ENCODE results near the gene SLC25A26.
A peak's percentile ranks its signal among the peaks of the same experiment; 100 is the strongest.
"Not testable (repeated sequence)": the region's sequence is repeated elsewhere in the genome, so short reads cannot be mapped to it uniquely, and the experiment has no call there.

Gene SLC25A26

GRCh38 chr3:66302288-66302687 is 81.5 kb downstream of the SLC25A26 start:
- Mint-ChIP-seq H3K9me3 (peaks cover 7% of the 10 kb centered on the region), H3K27ac (peak overlapping the region; percentile 85), H3K36me3 (ENCODE audit: low read depth) (peaks cover 43% of the 10 kb centered on the region), H3K4me3 (peak overlapping the region; percentile 4), H3K27me3 (no peaks in the 10 kb centered on the region), H3K4me1 (ENCODE audit: low read depth) (peaks cover 78% of the 10 kb centered on the region)
- DNase-seq: no peak

- Mint-ChIP-seq H3K4me3 (peak overlapping the region; percentile 41), H3K36me3 (ENCODE audit: low read depth) (peaks cover 48% of the 10 kb centered on the region), H3K27ac (peak overlapping the region; percentile 85), H3K9me3 (peaks cover 7% of the 10 kb centered on the region), H3K4me1 (ENCODE audit: low read depth) (peaks cover 66% of the 10 kb centered on the region), H3K27me3 (no peaks in the 10 kb centered on the region)
- peak; percentile 56 for DNase-seq
Measured at GRCh38 chr3:66303491-66303901, 82.7 kb downstream of the SLC25A26 start.

GRCh38 chr3:66304293-66304692 is 83.5 kb downstream of the SLC25A26 start:
- Mint-ChIP-seq H3K4me1 (ENCODE audit: low read depth) (peaks cover 61% of the 10 kb centered on the region), H3K27ac (peak overlapping the region; percentile 85), H3K27me3 (no peaks in the 10 kb centered on the region), H3K9me3 (peaks cover 7% of the 10 kb centered on the region), H3K36me3 (ENCODE audit: low read depth) (peaks cover 48% of the 10 kb centered on the region), H3K4me3 (peak overlapping the region; percentile 41)
- DNase-seq: no peak

GRCh38 chr3:66306086-66306485 is 85.3 kb downstream of the SLC25A26 start:
- not testable (repeated sequence) for DNase-seq, H3K4me3 Mint-ChIP-seq, H3K27me3 Mint-ChIP-seq, H3K9me3 Mint-ChIP-seq, H3K27ac Mint-ChIP-seq
- Mint-ChIP-seq H3K4me1 (ENCODE audit: low read depth) (peaks cover 48% of the 10 kb centered on the region), H3K36me3 (ENCODE audit: low read depth) (peaks cover 45% of the 10 kb centered on the region)

- not testable (repeated sequence) for H3K27me3 Mint-ChIP-seq, H3K9me3 Mint-ChIP-seq, DNase-seq, H3K4me3 Mint-ChIP-seq
- H3K27ac Mint-ChIP-seq: peak overlapping the region; percentile 62
- H3K4me1 Mint-ChIP-seq (ENCODE audit: low read depth): peaks cover 39% of the 10 kb centered on the region
- H3K36me3 Mint-ChIP-seq (ENCODE audit: low read depth): peaks cover 42% of the 10 kb centered on the region
Measured at GRCh38 chr3:66306991-66307390, 86.2 kb downstream of the SLC25A26 start.

GRCh38 chr3:66312039-66312438 is 91.2 kb downstream of the SLC25A26 start:
- DNase-seq: no peak
- peaks cover 14% of the 10 kb centered on the region for H3K9me3 Mint-ChIP-seq
- H3K4me1 Mint-ChIP-seq (ENCODE audit: low read depth): peaks cover 30% of the 10 kb centered on the region
- no peaks in the 10 kb centered on the region for H3K27me3 Mint-ChIP-seq
- H3K4me3 Mint-ChIP-seq: no peak overlapping the region
- H3K27ac Mint-ChIP-seq: no peak overlapping the region
- H3K36me3 Mint-ChIP-seq (ENCODE audit: low read depth): peaks cover 20% of the 10 kb centered on the region

GRCh38 chr3:66314455-66314854 is 93.7 kb downstream of the SLC25A26 start:
- peaks cover 36% of the 10 kb centered on the region for H3K4me1 Mint-ChIP-seq (ENCODE audit: low read depth)
- no peaks in the 10 kb centered on the region for H3K27me3 Mint-ChIP-seq
- peaks cover 20% of the 10 kb centered on the region for H3K36me3 Mint-ChIP-seq (ENCODE audit: low read depth)
- peaks cover 14% of the 10 kb centered on the region for H3K9me3 Mint-ChIP-seq
- no peak for DNase-seq
- H3K4me3 Mint-ChIP-seq: no peak overlapping the region
- no peak overlapping the region for H3K27ac Mint-ChIP-seq

GRCh38 chr3:66317750-66318376 is 97.1 kb downstream of the SLC25A26 start:
- no peak for DNase-seq
- Mint-ChIP-seq H3K36me3 (ENCODE audit: low read depth) (peaks cover 30% of the 10 kb centered on the region), H3K4me3 (no peak overlapping the region), H3K9me3 (peaks cover 13% of the 10 kb centered on the region), H3K4me1 (ENCODE audit: low read depth) (peaks cover 39% of the 10 kb centered on the region), H3K27me3 (no peaks in the 10 kb centered on the region), H3K27ac (no peak overlapping the region)

- no peak for DNase-seq
Measured at GRCh38 chr3:66320390-66320789, 99.6 kb downstream of the SLC25A26 start.

GRCh38 chr3:66322436-66322835 is 101.6 kb downstream of the SLC25A26 start:
- no peaks in the 10 kb centered on the region for H3K27me3 Mint-ChIP-seq
- no peak overlapping the region for H3K4me3 Mint-ChIP-seq
- H3K4me1 Mint-ChIP-seq (ENCODE audit: low read depth): peaks cover 15% of the 10 kb centered on the region
- DNase-seq: no peak
- H3K9me3 Mint-ChIP-seq: no peaks in the 10 kb centered on the region
- peaks cover 16% of the 10 kb centered on the region for H3K36me3 Mint-ChIP-seq (ENCODE audit: low read depth)
- H3K27ac Mint-ChIP-seq: no peak overlapping the region

More at GRCh38 chr3:66320390-66320789, 99.6 kb downstream of the SLC25A26 start:
- Mint-ChIP-seq H3K4me1 (ENCODE audit: low read depth) (peaks cover 21% of the 10 kb centered on the region), H3K9me3 (peaks cover 6% of the 10 kb centered on the region), H3K27me3 (no peaks in the 10 kb centered on the region), H3K27ac (no peak overlapping the region), H3K4me3 (no peak overlapping the region), H3K36me3 (ENCODE audit: low read depth) (peaks cover 26% of the 10 kb centered on the region)

- H3K36me3 Mint-ChIP-seq (ENCODE audit: low read depth): peaks cover 9% of the 10 kb centered on the region
- DNase-seq: no peak
- H3K27me3 Mint-ChIP-seq: no peaks in the 10 kb centered on the region
- no peak overlapping the region for H3K27ac Mint-ChIP-seq
- H3K4me3 Mint-ChIP-seq: no peak overlapping the region
- peaks cover 4% of the 10 kb centered on the region for H3K4me1 Mint-ChIP-seq (ENCODE audit: low read depth)
- no peaks in the 10 kb centered on the region for H3K9me3 Mint-ChIP-seq
Measured at GRCh38 chr3:66326340-66326739, 105.5 kb downstream of the SLC25A26 start.

GRCh38 chr3:66335671-66336070 is 114.9 kb downstream of the SLC25A26 start:
- no peak for DNase-seq
- Mint-ChIP-seq H3K27ac (no peak overlapping the region), H3K4me1 (ENCODE audit: low read depth) (peaks cover 43% of the 10 kb centered on the region), H3K9me3 (no peaks in the 10 kb centered on the region), H3K27me3 (no peaks in the 10 kb centered on the region), H3K4me3 (no peak overlapping the region), H3K36me3 (ENCODE audit: low read depth) (peaks cover 1% of the 10 kb centered on the region)

GRCh38 chr3:66336333-66336766 is 115.5 kb downstream of the SLC25A26 start:
- no peak overlapping the region for H3K27ac Mint-ChIP-seq
- no peak overlapping the region for H3K4me3 Mint-ChIP-seq
- H3K9me3 Mint-ChIP-seq: no peaks in the 10 kb centered on the region
- peaks cover 1% of the 10 kb centered on the region for H3K36me3 Mint-ChIP-seq (ENCODE audit: low read depth)
- H3K4me1 Mint-ChIP-seq (ENCODE audit: low read depth): peaks cover 43% of the 10 kb centered on the region
- no peaks in the 10 kb centered on the region for H3K27me3 Mint-ChIP-seq
- no peak for DNase-seq

- no peaks in the 10 kb centered on the region for H3K9me3 Mint-ChIP-seq
- peaks cover 35% of the 10 kb centered on the region for H3K4me1 Mint-ChIP-seq (ENCODE audit: low read depth)
- no peak overlapping the region for H3K4me3 Mint-ChIP-seq
- no peak for DNase-seq
- no peaks in the 10 kb centered on the region for H3K27me3 Mint-ChIP-seq
- H3K27ac Mint-ChIP-seq: no peak overlapping the region
- H3K36me3 Mint-ChIP-seq (ENCODE audit: low read depth): peaks cover 1% of the 10 kb centered on the region
Measured at GRCh38 chr3:66338927-66339326, 118.1 kb downstream of the SLC25A26 start.

GRCh38 chr3:66342717-66343356 is 122.0 kb downstream of the SLC25A26 start:
- H3K27ac Mint-ChIP-seq: no peak overlapping the region
- no peak overlapping the region for H3K4me3 Mint-ChIP-seq
- no peak for DNase-seq
- H3K27me3 Mint-ChIP-seq: no peaks in the 10 kb centered on the region
- peaks cover 22% of the 10 kb centered on the region for H3K36me3 Mint-ChIP-seq (ENCODE audit: low read depth)
- H3K4me1 Mint-ChIP-seq (ENCODE audit: low read depth): peaks cover 17% of the 10 kb centered on the region
- peaks cover 4% of the 10 kb centered on the region for H3K9me3 Mint-ChIP-seq

All from activated T-cell treated with anti-CD3 and anti-CD28 coated beads, Interleukin-2, amount 50 U/mL, for 24 hours (primary cell).